ENCODE results near the gene OR2V2.
"Not testable (repeated sequence)": the region's sequence is repeated elsewhere in the genome, so short reads cannot be mapped to it uniquely, and the experiment has no call there.

Gene OR2V2

DNA sequence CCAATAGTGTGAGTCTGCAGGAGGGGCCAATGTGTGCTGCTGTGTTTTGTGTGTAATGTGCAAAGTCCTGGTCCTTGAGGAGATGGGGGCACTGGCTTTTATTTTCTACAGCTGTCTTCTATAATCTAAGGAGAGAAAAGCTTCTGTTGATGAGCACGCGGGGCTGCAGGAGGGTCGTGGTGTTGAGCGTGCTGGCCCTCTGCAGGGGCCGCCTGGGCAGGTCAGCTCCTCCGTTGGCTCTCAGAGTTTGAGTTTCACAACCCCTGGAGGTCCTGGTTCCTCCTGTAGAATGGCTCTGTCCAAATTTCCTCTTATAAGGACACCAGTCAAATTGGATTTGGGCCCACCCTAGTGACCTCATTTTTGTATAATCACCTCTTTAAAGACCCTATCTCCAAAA is 29.0 kb upstream of the OR2V2 start:
- FAIRE-seq, result no peak

GRCh38 chr5:181119105-181119504 is 28.3 kb upstream of the OR2V2 start:
- no peak for FAIRE-seq

GRCh38 chr5:181120306-181120705 is 27.1 kb upstream of the OR2V2 start:
- no peak for FAIRE-seq

GRCh38 chr5:181120761-181121160 is 26.6 kb upstream of the OR2V2 start:
- no peak for FAIRE-seq

DNA sequence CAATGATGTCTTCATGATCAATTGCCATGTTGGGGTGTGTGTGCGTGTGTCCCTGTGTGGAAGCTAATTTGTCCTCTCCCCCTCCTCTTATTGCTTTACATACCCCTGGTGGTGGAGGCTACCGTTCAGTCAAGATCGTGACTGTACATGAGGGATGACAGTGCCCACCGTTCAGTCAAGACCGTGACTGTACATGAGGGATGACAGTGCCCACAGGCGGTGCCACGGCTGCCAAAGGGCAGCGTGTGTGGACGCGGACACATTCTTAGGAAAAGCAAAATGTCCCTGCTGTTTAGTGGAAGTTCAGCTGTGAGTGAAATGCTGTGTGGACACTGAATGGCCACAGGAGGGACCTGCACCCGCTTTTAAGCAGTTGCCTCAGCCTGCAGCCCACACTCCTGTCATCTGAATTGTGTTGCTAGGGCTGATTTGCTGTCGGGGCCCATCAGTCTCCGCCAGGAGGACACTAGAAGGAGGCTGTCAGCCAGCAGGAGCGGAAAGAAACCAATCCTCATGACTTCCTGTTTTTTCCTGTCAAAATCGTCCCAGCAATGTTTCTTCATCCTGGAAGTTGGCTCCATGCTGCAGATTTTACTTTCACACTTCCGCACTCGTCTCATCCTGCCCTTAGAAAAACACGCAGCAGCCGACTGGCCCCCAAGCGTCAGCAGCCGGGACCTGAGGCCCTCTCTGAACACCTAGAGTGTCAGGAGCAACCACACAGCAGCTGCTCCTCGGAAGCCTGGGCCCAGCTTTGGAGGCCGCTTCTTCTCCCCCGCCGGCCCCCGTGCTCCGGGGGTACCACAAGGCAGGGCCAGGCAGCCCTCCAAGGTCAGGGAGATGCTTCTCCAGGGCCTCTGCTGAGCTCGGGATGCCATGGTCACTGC is 25.5 kb upstream of the OR2V2 start:
- FAIRE-seq, result no peak

DNA sequence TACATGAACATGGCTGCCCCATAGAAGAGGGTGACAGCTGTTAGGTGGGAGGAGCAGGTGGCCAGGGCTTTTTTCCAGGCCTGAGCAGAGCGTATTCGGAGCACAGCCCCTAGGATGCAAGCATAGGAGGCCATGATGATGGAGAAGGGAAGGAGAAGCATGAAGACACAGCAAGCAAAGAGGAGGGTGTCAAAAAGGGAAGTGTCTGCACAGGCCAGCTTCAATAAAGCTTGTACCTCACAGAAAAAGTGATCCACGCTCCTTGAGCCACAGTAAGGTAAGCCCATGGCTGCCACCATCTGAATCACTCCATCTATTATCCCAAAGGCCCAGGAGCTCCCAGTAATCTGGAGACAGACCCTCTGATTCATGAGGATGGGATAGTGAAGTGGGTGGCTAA is 22.9 kb upstream of the OR2V2 start:
- FAIRE-seq, result no peak

GRCh38 chr5:181126841-181127240 is 20.5 kb upstream of the OR2V2 start:
- no peak for FAIRE-seq

DNA sequence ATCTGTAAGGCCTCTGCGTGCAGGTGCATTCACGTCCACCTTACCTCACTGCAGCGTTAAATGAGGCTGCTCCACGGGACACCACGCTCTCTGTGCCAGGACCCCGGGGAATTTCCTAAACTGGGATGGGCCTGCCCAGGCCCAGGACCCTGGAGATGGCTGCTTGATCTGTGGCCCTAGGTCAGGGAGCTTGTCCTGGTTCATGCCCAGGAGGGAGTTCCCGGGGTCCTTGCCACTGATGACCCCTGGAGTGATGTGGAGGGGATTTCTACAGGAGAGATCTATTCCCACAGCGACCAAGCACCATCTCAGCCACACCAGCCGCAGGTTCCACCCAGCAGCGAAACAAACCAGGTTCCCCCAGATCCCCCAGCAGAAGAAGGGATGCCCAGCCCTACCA is 19.9 kb upstream of the OR2V2 start:
- FAIRE-seq, result no peak

GRCh38 chr5:181127907-181128626 is 19.3 kb upstream of the OR2V2 start:
- FAIRE-seq, result no peak

DNA sequence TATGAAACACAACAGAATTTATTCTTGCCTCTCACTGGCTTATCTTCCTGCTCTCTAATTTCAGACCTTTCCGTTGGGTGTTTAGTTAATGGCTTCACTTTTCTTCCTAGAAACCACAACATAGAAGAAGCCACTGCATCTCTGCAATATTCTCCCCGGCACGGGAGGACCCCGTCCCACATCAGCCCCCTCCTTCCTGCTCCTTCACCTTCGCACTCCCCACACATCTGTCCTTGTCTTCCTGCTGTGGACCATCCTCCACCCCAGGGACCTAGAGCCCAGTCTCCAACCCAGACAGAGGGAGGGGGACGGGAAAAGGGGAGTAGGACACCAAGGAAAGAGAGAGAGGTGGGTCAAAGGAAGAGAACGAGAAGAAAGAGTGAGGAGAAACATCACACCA is 17.8 kb upstream of the OR2V2 start:
- no peak for FAIRE-seq

GRCh38 chr5:181130081-181130480 is 17.3 kb upstream of the OR2V2 start:
- not testable (repeated sequence) for FAIRE-seq

DNA sequence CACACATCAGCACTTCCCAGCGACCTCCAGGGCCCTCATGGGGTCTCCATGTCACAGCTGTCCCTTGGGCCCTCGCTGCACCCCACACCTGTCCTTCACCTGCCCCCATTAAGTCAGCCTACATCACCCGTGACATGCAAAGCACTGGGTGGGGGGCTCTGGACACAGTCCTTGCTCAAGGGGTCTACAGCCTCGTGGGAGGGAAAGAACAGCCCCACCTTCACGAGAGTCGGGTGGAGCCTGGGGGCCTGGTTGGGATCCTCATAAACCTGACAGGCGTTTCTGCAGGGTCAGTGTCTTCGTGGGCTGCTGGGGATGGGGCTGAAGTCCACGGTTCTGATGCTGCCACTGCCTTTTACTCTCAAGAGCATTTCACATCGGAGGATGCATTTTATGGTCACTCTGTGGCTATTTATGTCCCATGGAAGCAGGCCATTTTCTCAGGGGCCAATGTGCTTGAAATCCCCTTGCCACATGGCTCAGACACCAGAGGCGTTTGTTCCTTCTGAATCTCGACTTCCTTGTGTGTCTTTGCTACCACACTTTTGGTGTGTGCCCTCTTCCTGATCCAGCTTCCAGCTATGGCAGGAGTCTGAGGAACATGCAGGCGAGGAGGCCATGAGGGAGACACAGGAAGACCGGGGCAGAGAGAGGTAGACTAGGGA is 16.4 kb upstream of the OR2V2 start, which contains the start of gene OR2V1:
Gene OR2V1 (minus strand): TSS at position 338 of the 665 bp plus-strand sequence. CDS start 5,865 bp downstream, outside the sequence.
- no peak for FAIRE-seq

- no peak for FAIRE-seq
Observed at GRCh38 chr5:181131514-181131913, 15.9 kb upstream of the OR2V2 start.

GRCh38 chr5:181133083-181133482 is 14.3 kb upstream of the OR2V2 start:
- FAIRE-seq, result no peak

- FAIRE-seq, result no peak
Observed at GRCh38 chr5:181133610-181134231, 13.7 kb upstream of the OR2V2 start.

GRCh38 chr5:181134259-181134658 is 13.1 kb upstream of the OR2V2 start:
- no peak for FAIRE-seq

DNA sequence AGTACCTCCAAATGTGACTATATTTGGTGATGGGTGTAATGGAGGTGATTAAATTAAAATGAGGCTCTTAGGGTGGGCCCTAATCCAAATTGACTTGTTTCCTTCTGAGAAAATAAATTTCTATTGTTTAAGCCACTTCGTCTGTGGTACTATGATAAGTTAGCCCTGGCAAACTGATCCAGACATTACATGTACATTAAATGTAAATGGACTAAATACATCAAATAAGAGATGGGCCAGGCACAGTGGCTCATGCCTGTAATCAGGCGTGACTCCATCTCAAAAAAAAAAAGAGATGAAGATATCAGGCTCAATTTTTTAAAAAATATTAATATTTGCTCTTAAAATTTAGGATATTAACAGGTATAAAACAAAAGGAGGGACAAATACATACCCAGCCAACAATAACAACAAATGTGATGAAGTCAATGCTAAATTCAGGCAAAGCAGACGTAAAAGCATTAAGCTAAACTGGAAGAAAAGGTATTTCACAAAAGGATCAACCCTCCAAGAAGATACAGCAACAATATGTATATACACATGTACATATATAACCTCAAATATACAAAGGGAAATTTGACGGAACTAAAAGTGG is 10.9 kb upstream of the OR2V2 start:
- FAIRE-seq, result no peak

GRCh38 chr5:181138258-181138657 is 9.1 kb upstream of the OR2V2 start:
- FAIRE-seq, result no peak

DNA sequence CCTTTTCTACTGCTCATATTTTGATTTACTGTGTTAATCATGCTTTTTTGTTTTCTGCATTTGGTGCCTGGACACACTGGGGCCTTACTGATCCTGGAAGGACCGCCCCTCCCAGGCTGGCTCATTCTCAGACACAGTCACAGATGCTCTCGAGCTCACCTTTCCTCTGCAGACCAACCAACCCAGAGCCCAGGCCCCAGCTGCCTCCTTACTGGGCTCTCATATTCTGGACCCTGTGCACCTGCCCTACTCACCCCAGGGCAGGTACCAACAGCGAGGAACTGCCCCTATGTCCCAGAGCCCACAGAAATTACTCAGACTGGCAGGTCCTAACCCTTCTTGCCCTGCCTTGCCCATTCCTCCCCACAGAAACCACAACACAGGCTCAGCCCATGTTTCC is 6.6 kb upstream of the OR2V2 start:
- no peak for FAIRE-seq

DNA sequence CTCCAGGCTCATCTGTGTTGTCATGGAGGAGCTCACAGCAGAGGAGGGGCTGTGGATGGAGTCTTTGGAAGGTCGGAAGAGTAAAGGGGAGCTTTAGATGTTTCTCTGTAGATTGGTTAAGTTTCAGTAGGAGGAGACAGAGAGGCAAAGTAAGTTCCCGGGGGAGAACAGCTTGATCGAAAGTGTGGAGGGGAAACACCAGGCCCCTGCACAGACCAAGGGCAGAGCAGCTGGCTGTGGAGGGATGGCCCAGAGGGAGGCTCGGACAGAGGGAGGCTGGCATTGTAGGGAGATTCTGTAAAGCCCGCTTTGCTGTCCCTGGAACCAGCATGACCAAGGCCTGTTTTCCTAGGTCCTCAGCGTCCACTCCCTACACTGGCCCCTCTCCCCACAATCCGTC is 5.3 kb upstream of the OR2V2 start:
- FAIRE-seq, result no peak

DNA sequence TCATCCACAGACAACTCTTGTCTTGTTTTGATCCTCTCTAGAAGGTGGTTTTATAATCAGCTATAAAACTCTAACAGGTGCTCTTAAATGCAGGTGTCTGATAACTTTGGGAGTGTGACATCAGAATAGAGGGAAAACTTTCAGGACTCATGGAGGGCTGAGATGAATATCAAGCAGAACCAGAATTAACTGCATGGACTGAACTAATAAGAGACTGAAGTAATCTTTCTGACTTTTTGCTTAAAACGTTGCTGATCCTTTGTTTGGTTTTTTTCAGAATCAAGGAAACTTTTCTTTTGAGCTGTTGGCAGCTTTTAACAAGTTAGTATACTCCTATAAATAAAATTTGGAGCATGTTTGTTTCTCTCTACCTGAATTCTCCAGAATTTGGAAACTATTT is 2.3 kb upstream of the OR2V2 start:
- no peak for FAIRE-seq

- FAIRE-seq, result no peak
Observed at GRCh38 chr5:181149355-181149754, 2.0 kb downstream of the OR2V2 start.

Data from endometrium (tissue), 2 donors.